ENCODE data around the gene RAPGEF2.
"Not testable (repeated sequence)": the region's sequence is repeated elsewhere in the genome, so short reads cannot be mapped to it uniquely, and the experiment has no call there.

RAPGEF2 gene

GRCh38 chr4:159315879-159316278 lies 213.0 kb downstream of the RAPGEF2 start:
- not testable (repeated sequence) for DNase-seq (ENCODE audit: low read depth)

- no peak for DNase-seq (ENCODE audit: low read depth)
These were observed 214.3 kb downstream of the RAPGEF2 start for GRCh38 chr4:159317203-159317602.

GRCh38 chr4:159319027-159319426 lies 216.1 kb downstream of the RAPGEF2 start:
- no peak for DNase-seq (ENCODE audit: low read depth)

- no peak for DNase-seq (ENCODE audit: low read depth)
These were observed 223.6 kb downstream of the RAPGEF2 start for GRCh38 chr4:159326480-159326879.

GRCh38 chr4:159328766-159329165 lies 225.9 kb downstream of the RAPGEF2 start:
- no peak for DNase-seq (ENCODE audit: low read depth)

- DNase-seq (ENCODE audit: low read depth) = no peak
These were observed 231.6 kb downstream of the RAPGEF2 start for GRCh38 chr4:159334461-159334860.

GRCh38 chr4:159337041-159337440 lies 234.2 kb downstream of the RAPGEF2 start:
- DNase-seq (ENCODE audit: low read depth) = no peak

GRCh38 chr4:159341522-159341921 lies 238.6 kb downstream of the RAPGEF2 start:
- peak; percentile 81 for DNase-seq (ENCODE audit: low read depth)

GRCh38 chr4:159342374-159342773 lies 239.5 kb downstream of the RAPGEF2 start:
- DNase-seq (ENCODE audit: low read depth) = no peak

GRCh38 chr4:159343116-159343515 lies 240.2 kb downstream of the RAPGEF2 start:
- no peak for DNase-seq (ENCODE audit: low read depth)

- DNase-seq (ENCODE audit: low read depth) = no peak
These were observed 242.0 kb downstream of the RAPGEF2 start for GRCh38 chr4:159344877-159345276.

- no peak for DNase-seq (ENCODE audit: low read depth)
These were observed 243.8 kb downstream of the RAPGEF2 start for GRCh38 chr4:159346681-159347080.

GRCh38 chr4:159347813-159348212 lies 244.9 kb downstream of the RAPGEF2 start:
- DNase-seq (ENCODE audit: low read depth) = peak; percentile 18

GRCh38 chr4:159349332-159349731 lies 246.5 kb downstream of the RAPGEF2 start:
- DNase-seq (ENCODE audit: low read depth) = peak; percentile 13

GRCh38 chr4:159352609-159353008 lies 249.7 kb downstream of the RAPGEF2 start:
- no peak for DNase-seq (ENCODE audit: low read depth)

GRCh38 chr4:159353422-159354116 lies 250.7 kb downstream of the RAPGEF2 start:
- DNase-seq (ENCODE audit: low read depth) = no peak

- DNase-seq (ENCODE audit: low read depth) = no peak
These were observed 252.6 kb downstream of the RAPGEF2 start for GRCh38 chr4:159355466-159355865.

GRCh38 chr4:159357350-159357749 lies 254.5 kb downstream of the RAPGEF2 start:
- no peak for DNase-seq (ENCODE audit: low read depth)

GRCh38 chr4:159358226-159358625 lies 255.3 kb downstream of the RAPGEF2 start:
- DNase-seq (ENCODE audit: low read depth) = peak; percentile 89

GRCh38 chr4:159360549-159360948 lies 257.7 kb downstream of the RAPGEF2 start:
- peak; percentile 94 for DNase-seq (ENCODE audit: low read depth)

GRCh38 chr4:159363361-159363760 lies 260.5 kb downstream of the RAPGEF2 start:
- DNase-seq (ENCODE audit: low read depth) = no peak

- peak; percentile 14 for DNase-seq (ENCODE audit: low read depth)
These were observed 264.3 kb downstream of the RAPGEF2 start for GRCh38 chr4:159366966-159367780.

GRCh38 chr4:159367781-159368080 lies 264.9 kb downstream of the RAPGEF2 start:
- DNase-seq (ENCODE audit: low read depth) = no peak

GRCh38 chr4:159368320-159368719 lies 265.4 kb downstream of the RAPGEF2 start:
- DNase-seq (ENCODE audit: low read depth) = no peak
